Natural killer cell (primary cell): ENCODE measurements around the gene PRR19. TPM values are rescaled to one million over a fixed set of nuclear protein-coding genes. Genes with fewer than 3 reads are reported as not detected.

ENCODE experiments used
- ATAC-seq, 3 donors: fragments of 150-1000 bp in 2 of 3; fragments of 200-7000 bp in 1 of 3; cut with Tn5 transposase; 1 replicate in 1 of 3; 2 replicates in 2 of 3; pipeline ENCODE4 v1.10.0; 2021; ENCODE audit warnings: mild to moderate bottlenecking in 2 of 3, moderate library complexity in 2 of 3
- DNase-seq, 2 donors: peaks; one replicate each; pipeline versions ENCODE4 v3.0.0 to v3.0.0-alpha.2; 2013 to 2021; ENCODE audit warnings: mixed read lengths in 1 of 2
- H3K27ac ChIP-seq: one replicate; pipeline ENCODE4 v1.5.1; 2013; ENCODE audit warnings: mild to moderate bottlenecking, low read length
- H3K27me3 ChIP-seq: one replicate; pipeline ENCODE4 v1.6.1; 2013; ENCODE audit warnings: low read length; ENCODE audit not compliant: control insufficient read depth, insufficient read depth
- H3K36me3 ChIP-seq: one replicate; pipeline ENCODE4 v1.6.1; 2013; ENCODE audit warnings: low read length; ENCODE audit not compliant: control insufficient read depth, insufficient read depth
- H3K4me1 ChIP-seq: one replicate; pipeline ENCODE4 v1.6.1; 2013; ENCODE audit warnings: low read length; ENCODE audit not compliant: control insufficient read depth, insufficient read depth
- H3K4me3 ChIP-seq: one replicate; pipeline ENCODE4 v1.5.1; 2013; ENCODE audit warnings: low read length
- H3K9me3 ChIP-seq: one replicate; pipeline ENCODE4 v1.6.1; 2013; ENCODE audit warnings: low read length; ENCODE audit not compliant: control insufficient read depth, insufficient read depth
- H3K27ac Mint-ChIP-seq, 2 donors: one replicate each; pipeline ENCODE4 v1.8.0; 2022; ENCODE audit warnings: mild to moderate bottlenecking in 2 of 2, mixed read lengths in 2 of 2, moderate library complexity in 1 of 2
- H3K27me3 Mint-ChIP-seq, 2 donors: one replicate each; pipeline ENCODE4 v1.8.0; 2022; ENCODE audit warnings: low read depth in 2 of 2, mixed read lengths in 2 of 2
- H3K36me3 Mint-ChIP-seq: one replicate; pipeline ENCODE4 v1.8.0; 2022; ENCODE audit warnings: mixed read lengths
- H3K4me1 Mint-ChIP-seq, 2 donors: one replicate each; pipeline ENCODE4 v1.8.0; 2022; ENCODE audit warnings: mixed read lengths in 2 of 2
- H3K4me3 Mint-ChIP-seq: one replicate; pipeline ENCODE4 v1.8.0; 2022; ENCODE audit warnings: mild to moderate bottlenecking, moderate library complexity, mixed read lengths
- H3K9me3 Mint-ChIP-seq, 2 donors: one replicate each; pipeline ENCODE4 v1.8.0; 2022; ENCODE audit warnings: mixed read lengths in 2 of 2
- WGBS: methylation state at CpG from one replicate; pipeline ENCODE4 v1.1.7; 2013; ENCODE audit warnings: missing lambda C conversion rate; ENCODE audit not compliant: insufficient coverage; 5-methylcytosine and 5-hydroxymethylcytosine counted together
- intact Hi-C: fragments of 100-400 bp; cut with micrococcal nuclease; formaldehyde crosslinking; loops from one replicate; pipeline ENCODE4 v1.14.2; 2022
- total RNA-seq, 4 donors: library from RNA; stranded (reverse); fragments of 120-200 nt in 1 of 4; gene quantifications; one replicate each; pipeline versions ENCODE4 v1.2.3 to v1.2.4, GENCODE V29; 2013 to 2022
- TF ChIP-seq, protein P1 (sequence below): fragments of 200-600 bp; IDR thresholded peaks from one replicate; pipeline ENCODE4 v1.8.0; 2022; ENCODE audit warnings: antibody characterized with exemption

PRR19 gene
- total RNA-seq, 3 donors from 2014 or later (not counting 1 experiment from before 2014, with no cell fraction given): not detected

DNA sequence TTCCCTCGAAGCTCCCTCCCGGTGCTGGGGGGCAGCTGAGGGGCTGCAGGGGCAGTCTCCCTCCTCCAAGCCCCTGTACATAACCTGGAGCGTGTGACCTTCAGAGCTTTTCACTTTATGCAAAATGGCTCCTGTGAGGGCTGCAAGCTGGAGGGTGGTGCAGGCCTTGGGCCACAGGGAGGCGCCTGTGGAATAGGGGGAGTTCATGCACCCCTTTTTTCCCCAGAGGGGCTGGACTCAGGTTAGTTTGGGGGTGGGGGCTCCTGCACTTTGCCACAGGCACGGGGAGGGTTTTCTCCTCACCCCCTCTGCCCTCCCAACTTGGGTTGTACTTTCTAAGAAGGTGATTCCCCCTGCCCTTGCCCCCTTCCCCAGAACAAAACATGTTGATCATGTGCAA, 6.6 kb upstream of the PRR19 start:
- Mint-ChIP-seq H3K4me3 (no peak overlapping the region), H3K27ac (no peak overlapping the region), H3K27me3 (no peaks in the 10 kb centered on the region), H3K4me1 (peaks cover 0 to 12% of the 10 kb centered on the region in 2 donors), H3K9me3 (no peaks in the 10 kb centered on the region), H3K36me3 (no peaks in the 10 kb centered on the region)
- Histone ChIP-seq H3K27ac (no peak overlapping the region), H3K27me3 (no peaks in the 10 kb centered on the region), H3K4me3 (no peak overlapping the region), H3K9me3 (no peaks in the 10 kb centered on the region), H3K36me3 (peaks cover 32% of the 10 kb centered on the region), H3K4me1 (no peaks in the 10 kb centered on the region)
- TF ChIP-seq, protein P1, sequence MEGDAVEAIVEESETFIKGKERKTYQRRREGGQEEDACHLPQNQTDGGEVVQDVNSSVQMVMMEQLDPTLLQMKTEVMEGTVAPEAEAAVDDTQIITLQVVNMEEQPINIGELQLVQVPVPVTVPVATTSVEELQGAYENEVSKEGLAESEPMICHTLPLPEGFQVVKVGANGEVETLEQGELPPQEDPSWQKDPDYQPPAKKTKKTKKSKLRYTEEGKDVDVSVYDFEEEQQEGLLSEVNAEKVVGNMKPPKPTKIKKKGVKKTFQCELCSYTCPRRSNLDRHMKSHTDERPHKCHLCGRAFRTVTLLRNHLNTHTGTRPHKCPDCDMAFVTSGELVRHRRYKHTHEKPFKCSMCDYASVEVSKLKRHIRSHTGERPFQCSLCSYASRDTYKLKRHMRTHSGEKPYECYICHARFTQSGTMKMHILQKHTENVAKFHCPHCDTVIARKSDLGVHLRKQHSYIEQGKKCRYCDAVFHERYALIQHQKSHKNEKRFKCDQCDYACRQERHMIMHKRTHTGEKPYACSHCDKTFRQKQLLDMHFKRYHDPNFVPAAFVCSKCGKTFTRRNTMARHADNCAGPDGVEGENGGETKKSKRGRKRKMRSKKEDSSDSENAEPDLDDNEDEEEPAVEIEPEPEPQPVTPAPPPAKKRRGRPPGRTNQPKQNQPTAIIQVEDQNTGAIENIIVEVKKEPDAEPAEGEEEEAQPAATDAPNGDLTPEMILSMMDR: no peak
- no peak for DNase-seq
- no peak for ATAC-seq
- intact Hi-C loops: loop anchor here (5.0 kb wide), 1 partner anchor 118 kb away; no protein-coding TSS in a partner anchor
- 96% methylated on average over 3 of the region's 5 CpGs for WGBS

DNA sequence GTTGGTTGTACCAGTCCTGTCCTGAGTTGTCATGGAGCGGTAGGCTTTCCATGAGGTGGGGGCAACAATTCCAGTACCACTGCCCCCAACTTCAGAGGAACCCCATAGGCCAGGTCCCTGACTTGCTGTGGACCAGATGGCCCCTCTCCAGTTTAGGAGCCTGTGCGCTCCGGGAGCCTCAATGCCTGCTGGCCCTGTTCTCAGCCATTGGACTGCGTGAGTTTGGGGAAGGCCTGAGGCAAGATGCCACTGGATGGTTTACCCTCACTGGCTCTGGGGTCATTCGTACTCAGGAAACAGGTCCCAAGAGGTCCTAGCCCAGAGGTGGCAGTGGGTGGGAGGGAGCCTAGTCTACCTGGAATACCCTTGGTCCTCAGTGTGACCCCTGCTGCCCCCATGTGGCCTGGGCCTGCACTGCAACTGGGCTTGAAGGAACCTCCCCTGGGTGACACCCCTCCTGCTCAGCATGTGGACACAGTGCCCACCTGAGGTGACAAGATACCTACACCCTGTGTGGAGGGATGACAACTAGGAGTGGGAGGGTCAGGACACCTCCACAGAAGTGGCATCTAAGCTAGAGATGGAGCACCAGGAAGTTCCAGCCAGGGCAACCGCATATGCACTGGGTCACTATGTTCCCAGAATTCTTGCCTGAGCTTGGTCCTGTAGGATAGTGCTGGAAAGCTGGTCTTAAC, 6.0 kb upstream of the PRR19 start:
- TF ChIP-seq, protein P1: peak; percentile 92
- no peaks in the 10 kb centered on the region for H3K36me3 Mint-ChIP-seq
- Histone ChIP-seq H3K36me3 (peaks cover 26% of the 10 kb centered on the region), H3K27ac (no peak overlapping the region), H3K4me1 (no peaks in the 10 kb centered on the region), H3K9me3 (no peaks in the 10 kb centered on the region), H3K4me3 (no peak overlapping the region), H3K27me3 (no peaks in the 10 kb centered on the region)
- H3K27me3 Mint-ChIP-seq: no peaks in the 10 kb centered on the region
- intact Hi-C loops: loop anchor here (1.0 to 5.0 kb wide), 3 partner anchors 119 to 188 kb away; no protein-coding TSS in a partner anchor
- H3K27ac Mint-ChIP-seq: no peak overlapping the region
- 85% methylated on average over 6 of the region's 6 CpGs for WGBS
- no peak overlapping the region for H3K4me3 Mint-ChIP-seq
- peak; percentile 90 to 91 for DNase-seq
- H3K9me3 Mint-ChIP-seq: no peaks in the 10 kb centered on the region
- ATAC-seq: peak; percentile 90 to 98 (median 90)
- H3K4me1 Mint-ChIP-seq: peaks cover 0 to 12% of the 10 kb centered on the region in 2 donors

DNA sequence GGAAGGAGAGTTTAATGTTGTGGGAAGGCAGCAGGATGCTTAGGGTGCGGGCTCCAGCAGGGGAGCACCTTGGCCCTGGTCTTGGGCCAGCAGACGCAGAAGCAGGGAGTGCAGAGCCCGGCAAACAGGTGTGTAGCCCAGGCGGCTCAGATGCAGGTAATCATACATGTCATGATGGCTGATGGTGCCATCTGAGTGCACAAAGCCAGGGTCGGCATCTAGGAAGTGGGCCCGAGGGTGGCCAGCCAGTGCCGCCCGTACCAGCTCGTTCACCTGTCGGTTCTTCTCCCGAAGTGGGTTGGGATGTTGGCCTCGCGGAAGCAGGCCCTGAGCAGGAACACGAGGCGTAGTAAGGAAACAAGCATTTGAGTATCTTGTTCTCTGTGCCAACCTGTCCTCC, 4.9 kb upstream of the PRR19 start:
- H3K27ac ChIP-seq: no peak overlapping the region
- peaks cover 2 to 4% of the 10 kb centered on the region in 2 donors for H3K4me1 Mint-ChIP-seq

More for the DNA sequence above, 4.9 kb upstream of the PRR19 start:
- H3K9me3 Mint-ChIP-seq: no peaks in the 10 kb centered on the region
- no peaks in the 10 kb centered on the region for H3K27me3 Mint-ChIP-seq
- H3K4me3 Mint-ChIP-seq: no peak overlapping the region
- DNase-seq (no peak), ATAC-seq (no peak)
- no peaks in the 10 kb centered on the region for H3K36me3 Mint-ChIP-seq
- Histone ChIP-seq H3K4me1 (peaks cover 6% of the 10 kb centered on the region), H3K36me3 (peaks cover 16% of the 10 kb centered on the region), H3K4me3 (no peak overlapping the region), H3K27me3 (no peaks in the 10 kb centered on the region), H3K9me3 (no peaks in the 10 kb centered on the region)
- TF ChIP-seq, protein P1: no peak
- H3K27ac Mint-ChIP-seq: no peak overlapping the region
- WGBS: 97% methylated on average over 13 of the region's 15 CpGs
- intact Hi-C loops: loop anchor here (5.0 kb wide), 1 partner anchor 120 kb away; no protein-coding TSS in a partner anchor
